ENCODE results near the gene REXO5.

REXO5 gene

GRCh38 chr16:20866145-20866772 lies 59.9 kb downstream of the REXO5 start:
- H3K4me3 ChIP-seq (ENCODE audit: low read length), result no peak overlapping the region
- no peak for TF ChIP-seq ZNF274 (IDR thresholded peaks at IDR 0.05; ENCODE audit: low read depth, low read length)

GRCh38 chr16:20866801-20867200 lies 60.5 kb downstream of the REXO5 start:
- TF ChIP-seq ZNF274 (IDR thresholded peaks at IDR 0.05; ENCODE audit: low read depth, low read length), result no peak
- H3K4me3 ChIP-seq (ENCODE audit: low read length), result no peak overlapping the region

- H3K4me3 ChIP-seq (ENCODE audit: low read length), result no peak overlapping the region
- TF ChIP-seq ZNF274 (IDR thresholded peaks at IDR 0.05; ENCODE audit: low read depth, low read length), result no peak
Observed at GRCh38 chr16:20867585-20867984, 61.3 kb downstream of the REXO5 start.

DNA sequence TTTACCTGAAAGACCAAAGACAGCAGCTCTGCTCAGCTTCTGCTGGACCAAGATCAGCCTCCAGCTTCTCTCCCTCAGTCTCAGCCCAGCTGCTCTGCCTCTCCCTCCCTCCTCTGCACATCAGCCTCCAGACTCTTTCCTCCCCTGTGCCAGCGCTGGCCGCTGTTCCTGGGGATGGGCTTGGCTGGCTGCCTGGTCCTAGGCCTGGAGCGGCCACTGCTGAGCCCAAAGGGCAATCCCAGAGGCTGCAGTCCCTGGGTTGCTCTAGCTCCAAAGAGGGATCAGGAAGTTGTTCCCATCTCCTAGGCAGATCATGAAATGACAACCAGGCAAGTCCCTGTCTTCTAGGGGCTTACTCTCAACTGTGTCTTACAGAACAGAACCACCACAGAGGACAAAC lies 62.6 kb downstream of the REXO5 start:
- TF ChIP-seq ZNF274 (IDR thresholded peaks at IDR 0.05; ENCODE audit: low read depth, low read length), result no peak
- H3K4me3 ChIP-seq (ENCODE audit: low read length), result no peak overlapping the region

- no peak overlapping the region for H3K4me3 ChIP-seq (ENCODE audit: low read length)
- no peak for TF ChIP-seq ZNF274 (IDR thresholded peaks at IDR 0.05; ENCODE audit: low read depth, low read length)
Observed at GRCh38 chr16:20870122-20870820, 63.9 kb downstream of the REXO5 start.

DNA sequence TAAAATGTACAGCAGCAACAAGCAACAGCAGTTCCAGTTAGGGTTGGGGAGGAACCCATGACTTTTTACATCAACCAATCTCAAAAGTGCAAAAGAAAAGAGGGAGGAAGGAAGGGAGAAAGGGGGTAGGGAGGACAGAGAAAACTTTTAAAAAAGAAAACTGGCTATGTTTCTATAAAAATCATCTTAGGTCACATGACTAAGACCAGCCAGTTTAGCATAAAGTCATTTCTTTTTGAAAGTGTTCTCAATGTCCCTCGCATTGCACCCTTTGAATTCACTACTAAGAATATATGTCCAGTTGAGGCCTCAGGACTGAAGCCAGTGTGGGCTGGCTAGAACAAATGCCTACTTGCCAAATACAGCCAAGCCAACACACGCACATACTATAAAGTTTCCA lies 64.9 kb downstream of the REXO5 start:
- TF ChIP-seq ZNF274 (IDR thresholded peaks at IDR 0.05; ENCODE audit: low read depth, low read length), result no peak

DNA sequence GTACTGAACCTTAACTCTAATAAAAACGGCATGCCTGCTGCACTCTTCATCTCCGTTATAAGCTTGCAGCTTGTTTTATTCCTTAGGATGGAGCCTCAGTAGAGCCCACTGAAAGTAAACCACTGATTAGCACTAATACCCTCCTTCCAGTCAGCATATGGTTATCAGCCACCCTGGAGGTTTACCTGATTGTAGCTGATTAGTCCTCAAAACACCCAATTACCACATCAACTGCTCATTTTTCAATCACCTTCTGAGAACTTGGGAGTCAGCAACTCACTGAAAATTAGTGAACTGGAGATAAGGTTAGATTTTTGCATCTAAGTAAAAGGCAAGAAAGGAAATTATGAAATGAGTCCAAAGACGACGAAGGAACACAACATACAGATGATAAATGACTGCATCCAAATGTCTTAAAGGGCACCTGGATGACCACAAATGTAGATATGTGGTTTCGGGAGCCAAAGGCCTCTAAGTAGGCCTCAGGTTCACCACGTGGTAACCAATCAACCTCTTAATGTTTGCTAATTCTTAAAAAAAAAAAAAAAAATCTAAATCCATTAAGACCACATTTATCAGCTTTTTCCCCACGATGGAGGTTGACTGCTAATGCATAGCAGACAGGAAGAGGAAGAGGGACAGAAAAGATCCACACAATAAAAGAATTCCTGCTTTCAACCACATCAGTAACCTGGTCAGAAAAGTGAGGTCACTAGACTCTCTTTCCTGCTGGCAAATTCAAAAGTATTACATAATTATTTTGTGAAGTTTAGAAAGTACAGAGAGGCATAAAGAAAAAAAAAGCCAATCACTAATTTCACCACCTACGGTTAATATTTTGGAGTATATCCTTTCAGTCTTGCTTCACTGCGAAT lies 65.9 kb downstream of the REXO5 start:
- no peak for TF ChIP-seq ZNF274 (IDR thresholded peaks at IDR 0.05; ENCODE audit: low read depth, low read length)
- no peak overlapping the region for H3K4me3 ChIP-seq (ENCODE audit: low read length)

More for the DNA sequence above, 64.9 kb downstream of the REXO5 start:
- H3K4me3 ChIP-seq (ENCODE audit: low read length), result no peak overlapping the region

GRCh38 chr16:20873331-20873730 lies 67.0 kb downstream of the REXO5 start:
- no peak for TF ChIP-seq ZNF274 (IDR thresholded peaks at IDR 0.05; ENCODE audit: low read depth, low read length)
- H3K4me3 ChIP-seq (ENCODE audit: low read length), result no peak overlapping the region; the same call in 1 of the 2 replicates

GRCh38 chr16:20874088-20874581 lies 67.8 kb downstream of the REXO5 start:
- no peak for TF ChIP-seq ZNF274 (IDR thresholded peaks at IDR 0.05; ENCODE audit: low read depth, low read length)
- no peak overlapping the region for H3K4me3 ChIP-seq (ENCODE audit: low read length)

DNA sequence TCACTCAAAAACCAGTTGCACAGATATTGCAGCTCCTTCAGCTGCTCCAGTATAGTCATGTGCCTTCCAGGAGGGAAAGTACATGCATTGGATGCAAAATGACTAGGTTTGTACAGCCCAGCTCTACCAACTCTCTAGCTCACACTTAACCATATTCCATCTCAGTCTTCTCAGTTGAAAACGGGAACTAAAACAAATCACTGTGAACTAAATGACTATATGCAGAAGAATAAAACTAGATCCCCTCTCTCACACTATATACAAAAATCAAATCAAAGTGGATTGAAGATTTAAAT lies 69.0 kb downstream of the REXO5 start:
- peak overlapping the region; percentile 42; the same call in 1 of the 2 replicates for H3K4me3 ChIP-seq (ENCODE audit: low read length)
- TF ChIP-seq ZNF274 (IDR thresholded peaks at IDR 0.05; ENCODE audit: low read depth, low read length), result no peak

DNA sequence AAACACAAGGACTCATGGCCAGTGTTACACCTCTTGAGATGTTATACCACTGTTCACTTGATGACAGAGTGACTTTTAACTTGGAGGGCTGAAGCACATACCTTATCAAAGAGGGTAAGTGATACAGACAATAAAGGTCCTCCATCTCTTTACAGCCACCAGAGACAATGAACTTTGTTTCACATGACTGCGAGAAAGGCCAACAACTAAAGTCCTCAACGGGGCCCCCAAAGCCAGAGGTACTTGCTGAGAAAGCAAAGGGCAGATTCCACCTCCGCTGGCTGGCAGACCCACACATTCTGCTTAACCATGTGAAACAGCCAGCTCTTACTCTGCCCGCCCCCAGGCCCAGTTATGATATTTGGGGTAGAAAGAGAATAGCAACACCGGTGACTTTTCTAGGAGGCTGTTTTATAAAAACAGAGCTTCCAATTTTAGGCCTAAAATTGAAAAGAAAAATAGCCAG lies 72.4 kb downstream of the REXO5 start:
- H3K4me3 ChIP-seq (ENCODE audit: low read length), result peak overlapping the region; percentile 28; the same call in 1 of the 2 replicates
- no peak for TF ChIP-seq ZNF274 (IDR thresholded peaks at IDR 0.05; ENCODE audit: low read depth, low read length)

- TF ChIP-seq ZNF274 (IDR thresholded peaks at IDR 0.05; ENCODE audit: low read depth, low read length), result no peak
Observed at GRCh38 chr16:20879175-20880040, 73.1 kb downstream of the REXO5 start.

DNA sequence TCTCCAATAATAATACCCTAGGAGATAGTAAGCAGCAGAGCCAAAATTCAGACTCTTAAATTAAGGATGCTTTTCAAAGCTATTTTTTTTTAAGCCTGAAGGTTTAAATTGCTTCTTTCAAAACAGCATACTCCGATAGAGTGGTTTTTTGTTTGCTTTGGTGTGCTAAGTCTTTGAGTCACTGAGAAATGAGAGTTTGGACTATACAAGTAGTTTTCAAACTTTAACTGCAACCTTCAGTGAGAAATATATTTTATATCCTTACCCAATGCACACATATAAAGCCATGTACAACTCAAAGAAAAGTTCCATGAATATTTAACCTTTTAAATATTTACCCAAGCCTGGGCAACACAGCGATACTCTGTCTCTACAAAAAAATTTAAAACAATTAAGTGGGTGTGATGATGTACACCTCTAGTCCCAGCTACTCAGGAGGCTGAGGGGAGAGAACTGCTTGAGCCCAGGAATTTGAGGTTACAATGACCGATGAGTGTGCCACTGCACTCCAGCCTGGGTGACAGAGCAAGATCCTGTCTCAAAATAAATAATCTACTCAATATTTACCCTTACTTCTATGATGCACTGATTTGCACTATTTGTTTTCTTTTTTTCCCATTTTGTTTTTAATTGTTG lies 74.7 kb downstream of the REXO5 start:
- TF ChIP-seq ZNF274 (IDR thresholded peaks at IDR 0.05; ENCODE audit: low read depth, low read length), result no peak
- H3K4me3 ChIP-seq (ENCODE audit: low read length), result no peak overlapping the region

More at GRCh38 chr16:20879175-20880040, 73.1 kb downstream of the REXO5 start:
- no peak overlapping the region for H3K4me3 ChIP-seq (ENCODE audit: low read length)

Data from GM08714 (cell line).